Mammary epithelial cell (primary cell): Measurements from ENCODE around the gene LCE1B.

Experiments used
- CTCF ChIP-seq, 2 donors: IDR thresholded peaks in 1 of 2; conservative IDR thresholded peaks in 1 of 2; 2 replicates each; pipeline ENCODE4 v1.5.1; 2011 to 2012; ENCODE audit warnings: inconsistent platforms in 2 of 2, low read length in 2 of 2, mild to moderate bottlenecking in 2 of 2, control low read depth in 1 of 2, low read depth in 1 of 2; ENCODE audit not compliant: insufficient read depth in 1 of 2; ENCODE audit errors: extremely low read depth in 1 of 2
- EZH2 ChIP-seq: IDR thresholded peaks from 2 replicates; pipeline ENCODE4 v1.6.1; 2012; ENCODE audit warnings: low read length, inconsistent platforms, borderline replicate concordance

GRCh38 chr1:152855661-152856060 lies 43.9 kb downstream of the LCE1B start:
- TF ChIP-seq CTCF (conservative IDR thresholded peaks at IDR 0.05 in 1 of 2, IDR thresholded peaks at IDR 0.05 in 1 of 2; ENCODE audit: extremely low read depth in 1 of 2, insufficient read depth in 1 of 2, low read depth in 1 of 2, low read length in 2 of 2) (no peak), EZH2 (no peak)
